GOT3 (cell line): ENCODE measurements around the gene PDPN.
"Not testable (repeated sequence)": the region's sequence is repeated elsewhere in the genome, so short reads cannot be mapped to it uniquely, and the experiment has no call there.

Experiments used
- DNase-seq: peaks from one replicate; lab custom pipeline; 2025; ENCODE audit warnings: mixed read lengths; lab: John Stamatoyannopoulos, UW

Gene PDPN

DNA sequence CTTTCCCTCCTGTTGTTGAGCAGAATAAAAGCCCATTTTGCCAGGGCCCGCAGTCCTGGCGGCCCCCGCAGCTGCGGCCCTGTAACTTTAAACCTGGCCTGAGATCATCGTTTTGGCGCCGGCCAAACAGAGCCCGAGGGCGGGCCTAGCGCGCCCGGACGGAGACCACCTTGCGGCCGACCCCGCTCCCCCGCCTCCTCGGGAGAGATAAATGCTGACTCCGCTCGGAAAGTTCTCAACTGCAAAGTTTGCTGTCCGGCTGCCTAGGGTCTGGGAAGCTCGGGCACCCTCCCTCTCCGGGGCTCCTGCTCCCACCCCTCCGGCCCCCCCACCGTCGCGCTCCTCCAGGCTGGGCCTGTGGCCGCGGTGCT is at the start of gene PDPN:
TSS of gene PDPN (plus strand) at position 238 of the 371 bp plus-strand sequence. CDS start 202 bp downstream, outside the sequence.
- DNase-seq: no peak

DNA sequence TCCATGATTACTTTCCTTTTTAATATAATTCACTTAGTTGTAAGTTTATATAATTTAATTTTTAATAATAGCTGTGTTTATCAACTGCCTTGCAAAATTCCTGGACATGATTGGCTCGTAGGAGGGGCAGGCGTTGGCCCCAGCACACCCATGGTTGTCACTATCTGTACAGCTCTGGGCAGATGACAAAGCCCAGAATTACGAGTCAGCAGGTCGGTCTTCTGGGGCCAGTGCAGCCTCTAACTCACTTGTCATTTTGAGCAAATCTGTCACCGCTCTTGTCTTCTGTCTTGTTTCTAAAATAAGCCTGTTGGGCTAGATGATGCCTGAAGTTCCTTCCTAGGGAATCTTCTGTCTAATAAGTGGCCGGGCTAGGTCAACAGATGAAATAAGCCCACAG is 48.4 kb upstream of the PDPN start:
- no peak for DNase-seq

GRCh38 chr1:13536571-13536970 is 47.1 kb upstream of the PDPN start:
- DNase-seq: no peak

- DNase-seq: no peak
These were observed 44.8 kb upstream of the PDPN start for GRCh38 chr1:13538832-13539231.

- no peak for DNase-seq
These were observed 43.9 kb upstream of the PDPN start for GRCh38 chr1:13539683-13540082.

DNA sequence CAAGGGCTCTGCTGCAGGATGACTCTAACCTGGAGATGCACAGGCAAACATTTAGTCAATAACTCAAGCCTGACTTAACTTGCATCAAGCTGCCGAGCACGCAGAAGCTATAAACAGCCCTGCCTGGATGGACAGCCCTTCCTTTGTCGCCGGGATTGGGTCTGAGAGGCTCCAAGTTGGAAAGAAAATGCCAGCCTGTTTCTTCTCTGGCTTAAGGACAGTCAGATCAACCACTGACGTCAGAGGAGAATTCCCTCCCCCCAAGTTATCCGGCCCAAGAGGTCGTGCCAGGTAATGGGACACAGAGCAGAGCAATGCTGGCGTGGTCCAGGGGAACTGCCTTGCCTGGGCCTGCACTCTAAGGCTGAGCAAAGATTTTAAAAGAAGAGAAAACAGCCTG is 42.8 kb upstream of the PDPN start:
- DNase-seq: no peak

DNA sequence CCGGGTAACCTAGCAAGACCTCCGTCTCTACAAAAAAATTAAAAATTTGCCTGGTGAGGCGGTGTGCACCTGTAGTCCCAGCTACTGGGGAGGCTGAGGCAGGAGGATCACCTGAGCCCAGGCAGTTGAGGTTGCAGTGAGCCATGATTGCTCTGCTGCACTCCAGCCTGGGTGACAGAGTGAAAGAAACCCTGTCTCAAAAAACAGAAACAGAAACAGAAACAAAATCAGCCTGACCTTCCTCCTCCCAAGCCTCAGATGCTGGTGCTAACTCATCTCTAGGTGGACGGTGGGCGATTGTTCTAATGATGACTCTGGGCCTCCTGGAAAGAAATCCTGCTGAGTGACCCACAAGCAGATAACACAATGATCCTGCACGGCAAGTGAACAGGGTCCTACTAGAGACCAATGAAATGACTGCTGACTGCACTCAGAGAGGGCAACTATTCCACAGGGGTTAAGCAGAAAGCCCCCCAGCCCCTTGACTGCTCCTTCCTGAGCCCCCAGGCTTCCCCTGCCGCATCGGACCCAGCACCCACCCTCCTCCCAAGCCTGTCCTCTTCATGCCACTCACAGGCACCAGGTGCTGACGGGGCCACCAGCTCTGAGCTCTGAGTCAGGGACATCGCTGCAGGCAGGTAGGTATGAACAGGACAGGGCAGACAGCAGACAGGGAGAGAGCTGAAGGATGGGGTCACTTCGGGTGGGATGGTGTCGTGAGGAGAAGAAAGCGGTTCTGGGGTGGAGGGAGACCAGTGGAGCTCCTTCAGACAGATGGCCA is 42.0 kb upstream of the PDPN start:
- no peak for DNase-seq

- DNase-seq: no peak
These were observed 40.0 kb upstream of the PDPN start for GRCh38 chr1:13543451-13544220.

- no peak for DNase-seq
These were observed 39.4 kb upstream of the PDPN start for GRCh38 chr1:13544221-13544556.

GRCh38 chr1:13546791-13547190 is 36.8 kb upstream of the PDPN start:
- no peak for DNase-seq

DNA sequence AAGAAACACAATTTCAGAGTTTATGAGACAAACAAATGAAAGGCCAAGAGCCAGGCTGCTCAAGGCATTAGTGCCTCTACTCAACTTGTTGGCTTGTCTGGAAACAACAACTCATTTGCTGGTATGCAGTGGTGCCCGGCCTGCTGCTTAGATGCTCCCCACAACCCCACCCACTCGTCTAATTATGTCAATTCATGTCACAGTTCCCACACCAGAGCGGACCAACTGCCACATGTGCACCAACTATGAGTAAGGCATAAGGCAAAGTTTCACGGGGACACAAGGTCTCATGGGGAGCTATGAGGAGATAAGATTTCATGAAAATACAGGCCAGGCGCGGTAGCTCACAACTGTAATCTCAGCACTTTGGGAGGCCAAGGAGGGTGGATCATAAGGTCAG is 35.4 kb upstream of the PDPN start:
- no peak for DNase-seq

DNA sequence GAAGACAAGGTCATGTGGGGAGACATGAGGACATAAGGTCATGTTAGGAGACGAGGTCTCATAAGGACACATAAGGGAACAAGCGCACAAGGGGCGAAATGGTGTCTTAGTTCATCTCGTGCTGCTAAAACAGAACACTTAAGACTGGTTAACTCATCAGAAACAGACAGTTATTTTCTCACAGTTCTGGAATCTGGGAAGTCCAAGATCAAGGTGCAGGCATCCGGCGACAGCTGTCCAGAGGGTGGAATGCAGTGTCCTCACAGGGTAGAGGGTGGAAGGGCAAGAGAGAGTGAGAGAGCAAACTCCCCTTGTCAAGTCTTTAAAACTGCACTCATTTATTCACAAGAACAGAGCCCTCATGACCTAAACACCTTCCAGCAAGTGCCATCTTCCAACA is 34.6 kb upstream of the PDPN start:
- DNase-seq: no peak

DNA sequence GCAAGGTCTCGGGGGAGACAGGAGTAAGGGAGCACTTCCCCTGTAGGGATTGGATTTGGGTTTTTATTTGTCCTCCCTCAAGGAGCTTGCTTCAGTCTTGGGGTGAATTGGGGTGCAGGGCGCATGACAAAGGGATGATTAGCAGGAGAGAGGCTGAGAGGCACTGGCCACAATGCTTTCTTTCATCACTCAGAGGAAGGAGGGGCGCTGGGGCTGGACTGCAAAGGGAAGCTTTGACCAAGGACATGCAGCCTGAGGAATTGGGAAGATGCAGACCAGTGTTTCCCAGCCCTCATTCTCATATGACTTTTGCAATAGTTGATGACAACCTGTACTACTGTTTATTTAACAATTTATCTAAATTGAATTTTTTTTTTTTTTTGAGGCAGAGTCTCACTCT is 34.1 kb upstream of the PDPN start:
- DNase-seq: no peak

DNA sequence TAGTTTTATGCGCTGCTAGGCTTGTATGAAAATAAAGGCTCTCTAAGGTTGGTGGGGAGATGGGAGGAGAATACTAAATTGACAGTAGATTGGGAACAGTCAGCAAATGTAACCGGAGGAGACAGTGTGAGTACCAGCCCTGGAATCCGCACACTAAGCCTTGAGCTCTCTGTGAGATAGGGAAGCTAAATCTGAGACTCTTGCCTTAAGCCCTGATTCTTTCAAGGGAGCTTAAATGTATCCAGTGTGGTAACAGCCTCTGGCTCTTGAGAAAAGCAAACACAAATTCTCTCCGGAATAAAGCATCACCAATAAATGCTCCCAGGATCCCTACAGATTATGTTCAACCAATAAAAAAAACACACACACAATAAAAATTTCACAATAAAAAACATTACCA is 33.0 kb upstream of the PDPN start:
- DNase-seq: no peak

GRCh38 chr1:13554798-13555197 is 28.8 kb upstream of the PDPN start:
- DNase-seq: no peak

DNA sequence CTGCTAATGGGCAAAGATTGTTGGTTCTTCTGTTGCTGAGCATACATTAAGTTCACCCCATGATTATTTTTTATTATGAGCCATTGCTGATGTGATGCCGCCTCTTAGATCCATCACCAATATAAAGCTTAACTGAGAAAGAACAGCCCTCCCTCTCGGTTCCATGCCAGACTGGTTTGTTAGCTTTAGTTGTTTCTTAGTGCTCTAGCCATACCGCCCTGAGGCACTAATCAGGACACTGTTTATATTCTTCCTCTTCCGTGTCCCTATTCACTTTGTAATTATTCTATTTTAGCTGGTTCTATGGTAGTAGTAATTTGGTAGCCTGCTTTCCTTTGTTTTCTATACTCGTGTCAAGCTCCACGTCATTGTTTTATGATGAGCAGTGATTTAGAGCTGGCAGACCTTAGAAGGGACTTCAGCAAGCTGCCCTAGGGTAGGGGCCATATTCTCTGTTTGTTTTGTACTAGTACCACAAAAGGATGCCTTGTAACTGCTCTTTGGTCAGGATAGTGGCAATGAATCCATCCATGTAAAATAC is 27.3 kb upstream of the PDPN start:
- DNase-seq: no peak

DNA sequence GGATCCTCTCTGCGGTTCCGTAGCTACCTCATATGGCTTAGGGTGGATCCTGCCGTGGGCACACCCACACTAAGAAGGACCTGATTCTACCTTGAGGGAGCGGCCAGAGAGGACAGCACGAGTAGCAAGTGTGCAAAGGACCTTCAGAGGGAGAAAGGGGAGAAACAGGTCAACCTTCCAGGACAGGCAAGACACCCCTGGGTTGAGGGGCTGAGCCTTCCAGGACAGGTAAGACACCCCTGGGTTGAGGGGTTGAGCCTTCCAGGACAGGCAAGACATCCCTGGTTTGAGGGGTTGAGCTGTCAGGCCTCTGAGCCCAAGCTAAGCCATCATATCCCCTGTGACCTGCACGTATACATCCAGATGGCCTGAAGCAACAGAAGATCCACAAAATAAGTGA is 23.1 kb upstream of the PDPN start:
- DNase-seq: no peak

DNA sequence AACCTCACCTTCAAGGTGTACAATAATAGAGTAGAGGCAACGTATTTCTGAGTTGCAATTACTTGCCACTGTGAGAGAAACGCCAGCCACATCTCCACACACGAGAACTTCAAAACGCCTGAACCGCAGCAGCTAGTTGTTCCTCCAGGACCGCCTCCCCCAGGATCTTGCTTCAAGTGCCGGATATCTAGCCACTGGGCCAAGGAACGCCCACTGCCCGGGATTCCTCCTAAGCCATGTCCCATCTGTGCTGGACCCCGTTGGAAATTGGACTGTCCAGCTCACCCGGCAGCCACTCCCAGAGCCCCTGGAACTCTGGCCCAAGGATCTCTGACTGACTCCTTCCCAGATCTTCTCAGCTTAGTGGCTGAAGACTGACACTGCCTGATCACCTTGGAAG is 20.7 kb upstream of the PDPN start:
- not testable (repeated sequence) for DNase-seq

GRCh38 chr1:13564073-13564472 is 19.6 kb upstream of the PDPN start:
- DNase-seq: no peak

DNA sequence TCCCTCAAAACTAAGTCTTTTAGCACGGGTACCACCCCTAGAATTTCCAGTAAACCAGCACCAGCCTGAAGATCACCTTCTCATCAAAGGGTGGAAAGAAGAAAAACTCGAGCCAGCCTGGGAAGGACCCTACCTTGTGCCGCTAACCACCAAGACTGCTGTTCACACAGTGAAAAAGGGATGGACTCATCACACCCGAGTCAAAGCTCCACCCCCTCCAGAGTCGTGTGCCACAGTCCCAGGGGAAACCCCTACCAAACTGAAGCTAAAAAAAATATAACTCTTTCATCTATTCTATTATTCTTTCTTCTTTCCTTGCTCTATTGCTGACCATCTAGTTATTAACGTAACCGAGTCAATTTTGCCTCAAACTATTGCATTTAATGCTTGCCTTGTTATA is 13.2 kb upstream of the PDPN start:
- DNase-seq: not testable (repeated sequence)

- DNase-seq: no peak
These were observed 12.7 kb upstream of the PDPN start for GRCh38 chr1:13570924-13571323.

DNA sequence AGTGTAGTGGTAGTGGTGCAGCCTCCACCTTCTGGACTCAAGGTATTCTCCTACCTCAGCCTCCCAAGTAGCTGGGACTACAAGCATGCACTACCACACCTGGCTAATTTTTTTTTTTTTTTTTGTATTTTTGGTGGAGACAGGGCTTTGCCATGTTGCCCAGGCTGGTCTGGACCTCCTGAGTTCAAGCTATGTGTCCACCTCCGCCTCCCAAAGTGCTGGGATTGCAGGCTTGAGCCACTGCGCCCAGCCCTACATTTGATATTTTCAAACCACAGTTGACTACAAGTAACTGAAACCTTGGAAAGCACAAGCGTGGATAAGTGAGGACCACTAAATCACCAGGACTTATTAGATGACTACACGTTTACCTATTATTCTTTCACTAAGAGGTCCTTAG is 10.0 kb upstream of the PDPN start:
- no peak for DNase-seq

GRCh38 chr1:13576926-13577325 is 6.7 kb upstream of the PDPN start:
- DNase-seq: no peak
